Adrenal gland (tissue), 5 donors: ENCODE measurements around the gene ITGA2B.

Experiments used
- POLR2A ChIP-seq, 2 donors: fragments of 450-650 bp; IDR thresholded peaks; one replicate each; pipeline ENCODE4 v1.6.1; 2017; ENCODE audit warnings: antibody characterized with exemption in 2 of 2, mild to moderate bottlenecking in 2 of 2, moderate library complexity in 1 of 2
- TF ChIP-seq, protein P1 (sequence below), 6 experiments: fragments of 450-650 bp in 4 of 6; fragments of 200-600 bp in 2 of 6; sonication (generic) in 1 of 6; IDR thresholded peaks; 1 replicate in 5 of 6; 2 replicates in 1 of 6; pipeline versions ENCODE4 v1.5.1 to v1.8.0; 2016 to 2021; ENCODE audit warnings: antibody characterized with exemption in 6 of 6, mild to moderate bottlenecking in 2 of 6, moderate library complexity in 1 of 6
- donor health status: DM: no; HTN: no; CAD: no.

- TF ChIP-seq, protein P1, sequence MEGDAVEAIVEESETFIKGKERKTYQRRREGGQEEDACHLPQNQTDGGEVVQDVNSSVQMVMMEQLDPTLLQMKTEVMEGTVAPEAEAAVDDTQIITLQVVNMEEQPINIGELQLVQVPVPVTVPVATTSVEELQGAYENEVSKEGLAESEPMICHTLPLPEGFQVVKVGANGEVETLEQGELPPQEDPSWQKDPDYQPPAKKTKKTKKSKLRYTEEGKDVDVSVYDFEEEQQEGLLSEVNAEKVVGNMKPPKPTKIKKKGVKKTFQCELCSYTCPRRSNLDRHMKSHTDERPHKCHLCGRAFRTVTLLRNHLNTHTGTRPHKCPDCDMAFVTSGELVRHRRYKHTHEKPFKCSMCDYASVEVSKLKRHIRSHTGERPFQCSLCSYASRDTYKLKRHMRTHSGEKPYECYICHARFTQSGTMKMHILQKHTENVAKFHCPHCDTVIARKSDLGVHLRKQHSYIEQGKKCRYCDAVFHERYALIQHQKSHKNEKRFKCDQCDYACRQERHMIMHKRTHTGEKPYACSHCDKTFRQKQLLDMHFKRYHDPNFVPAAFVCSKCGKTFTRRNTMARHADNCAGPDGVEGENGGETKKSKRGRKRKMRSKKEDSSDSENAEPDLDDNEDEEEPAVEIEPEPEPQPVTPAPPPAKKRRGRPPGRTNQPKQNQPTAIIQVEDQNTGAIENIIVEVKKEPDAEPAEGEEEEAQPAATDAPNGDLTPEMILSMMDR (IDR thresholded peaks at IDR 0.05), result no peak
- no peak for TF ChIP-seq POLR2A (IDR thresholded peaks at IDR 0.05)
These were observed 45.8 kb downstream of the ITGA2B start for GRCh38 chr17:44343510-44344209.
